ENCODE data around the gene BEST3.

BEST3 gene

GRCh38 chr12:69698769-69699540 is at the start of gene BEST3:
TSS of gene BEST3 (minus strand) at chr12:69699303. CDS start at chr12:69697798, 1,505 bp downstream.
- DNase-seq: no peak

DNA sequence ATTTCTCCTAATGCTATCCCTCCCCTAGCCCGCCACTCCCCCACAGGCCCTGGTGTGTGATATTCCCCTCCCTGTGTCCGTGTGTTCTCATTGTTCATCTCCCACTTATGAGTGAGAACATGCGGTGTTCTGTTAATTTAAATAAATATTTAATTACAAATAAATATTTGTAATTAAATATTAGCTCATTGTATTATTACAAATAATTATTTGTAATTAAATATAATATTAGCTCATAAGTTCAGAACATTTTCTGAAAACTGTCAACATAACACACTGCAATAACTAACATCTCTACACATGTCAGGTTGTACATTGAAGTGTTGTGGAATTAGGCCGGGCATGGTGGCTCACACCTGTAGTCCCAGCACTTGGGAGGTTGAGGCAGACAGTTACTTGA is 45.0 kb upstream of the BEST3 start:
- DNase-seq: no peak

DNA sequence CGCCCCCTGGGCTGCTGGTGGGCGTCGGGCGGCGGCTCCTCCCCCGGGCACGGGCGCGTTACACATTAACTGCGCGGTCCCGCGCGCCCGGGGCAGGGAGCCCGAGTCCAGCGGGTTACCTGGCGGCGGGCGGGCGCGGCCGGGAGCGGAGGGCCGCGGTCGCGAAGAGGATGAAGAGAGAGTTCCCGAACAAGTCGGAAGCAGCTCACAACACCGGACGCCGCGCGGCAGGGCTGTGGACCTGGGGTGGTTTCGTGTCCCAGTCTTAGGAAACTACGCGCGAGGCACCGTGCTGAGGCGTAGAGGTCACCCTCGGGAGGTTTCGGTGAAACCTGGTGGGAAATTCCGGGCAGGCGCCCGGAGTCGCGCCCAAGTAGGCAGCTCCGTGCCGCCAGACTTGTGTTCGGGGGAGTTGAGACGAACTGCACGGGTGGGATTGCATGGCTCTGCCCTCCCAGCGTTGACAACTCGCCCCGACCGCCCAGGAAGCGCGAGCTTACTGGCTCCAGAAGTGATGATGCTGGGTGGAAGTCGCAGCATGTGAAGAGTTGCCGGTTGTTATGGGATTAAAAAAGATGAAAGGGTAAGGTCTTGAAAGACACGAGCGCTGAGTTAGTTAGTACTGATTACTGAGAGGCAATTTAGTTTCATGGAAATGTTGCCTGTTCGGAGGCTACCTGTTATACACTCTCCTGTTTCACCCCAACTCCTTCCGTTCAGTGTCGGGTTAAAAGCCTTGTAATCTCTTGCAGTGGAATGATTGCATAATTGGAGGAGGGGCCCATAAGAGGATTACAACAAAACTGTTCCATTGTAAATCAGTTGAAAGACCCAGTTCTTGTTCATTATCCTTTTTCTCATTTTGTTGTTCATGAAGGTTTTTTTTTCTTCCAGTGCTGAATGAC is 40.4 kb upstream of the BEST3 start:
- DNase-seq: peak in 1 of 2 donors; percentile 25

DNA sequence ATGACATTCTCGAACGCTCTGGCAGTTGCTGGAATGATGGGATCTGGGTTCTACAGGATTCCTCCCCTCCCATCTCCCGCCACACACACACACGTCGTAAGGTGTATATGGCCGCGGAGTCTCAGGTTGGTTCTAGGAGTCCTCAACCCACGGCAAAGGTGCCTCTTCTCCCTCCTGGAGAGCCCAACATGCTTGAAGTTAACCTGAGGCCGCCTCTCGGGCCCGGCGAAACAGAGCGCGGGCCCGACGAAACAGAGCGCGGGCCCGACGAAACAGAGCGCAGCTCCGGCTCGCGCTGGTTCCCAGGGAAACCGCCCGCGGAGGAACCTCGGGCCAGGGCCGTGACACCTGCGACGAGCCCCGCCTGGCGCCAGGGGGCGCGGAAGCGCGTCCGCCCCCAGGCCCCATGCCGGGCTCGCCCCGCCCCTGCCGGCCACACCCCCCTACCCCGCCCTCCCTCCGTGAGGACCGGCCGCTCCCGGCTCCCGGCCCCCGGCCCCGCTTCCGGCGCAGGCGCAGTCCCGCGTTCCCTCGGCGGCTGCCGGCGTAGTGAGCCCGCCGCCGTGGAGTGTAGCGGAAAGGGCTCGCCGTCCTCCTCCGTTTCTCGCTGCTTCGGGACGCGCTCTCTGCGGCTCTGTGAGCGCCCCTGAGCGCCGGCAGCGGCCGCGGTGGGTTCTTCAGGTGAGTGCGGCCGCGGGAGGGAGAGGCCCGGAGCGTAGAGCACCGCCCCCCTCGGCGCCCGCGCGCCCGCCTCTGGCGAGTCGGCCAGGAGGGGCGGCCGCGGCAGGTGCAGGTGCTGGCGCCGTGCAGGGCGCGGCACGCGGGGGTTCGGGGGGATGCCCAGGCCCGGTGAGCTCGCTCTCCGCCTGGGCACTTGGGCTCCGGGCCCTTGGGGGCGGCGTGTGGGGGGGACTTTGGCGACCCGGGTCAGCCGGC is 39.5 kb upstream of the BEST3 start, which contains the start of gene RAB3IP:
Gene RAB3IP (plus strand): TSS at position 510 of the 936 bp plus-strand sequence. CDS start 16,549 bp downstream, outside the sequence.
- peak; percentile 16 to 75 for DNase-seq

GRCh38 chr12:69733638-69734037 is 34.5 kb upstream of the BEST3 start:
- DNase-seq: no peak

GRCh38 chr12:69732088-69732487 is 33.0 kb upstream of the BEST3 start:
- no peak for DNase-seq

DNA sequence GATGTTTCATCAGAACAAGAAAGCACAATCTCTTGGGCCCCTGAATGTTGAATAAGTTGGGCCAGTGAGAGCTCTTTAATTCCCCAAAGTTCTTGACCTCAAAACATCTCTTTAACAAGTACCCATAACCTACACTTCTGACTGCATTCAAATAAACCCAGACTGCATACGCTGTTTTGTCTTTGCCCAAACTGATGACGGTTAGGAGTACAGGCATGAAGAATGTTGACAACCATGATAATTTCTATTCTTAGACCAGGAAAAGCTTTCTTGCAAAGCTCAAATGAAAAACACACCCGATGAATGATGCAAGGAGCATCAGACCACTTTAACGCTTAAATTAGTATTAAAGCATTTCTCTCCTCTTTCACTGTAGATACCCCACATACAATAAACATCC is 27.8 kb upstream of the BEST3 start:
- DNase-seq: no peak

- no peak for DNase-seq
Observed at GRCh38 chr12:69720750-69721149, 21.6 kb upstream of the BEST3 start.

DNA sequence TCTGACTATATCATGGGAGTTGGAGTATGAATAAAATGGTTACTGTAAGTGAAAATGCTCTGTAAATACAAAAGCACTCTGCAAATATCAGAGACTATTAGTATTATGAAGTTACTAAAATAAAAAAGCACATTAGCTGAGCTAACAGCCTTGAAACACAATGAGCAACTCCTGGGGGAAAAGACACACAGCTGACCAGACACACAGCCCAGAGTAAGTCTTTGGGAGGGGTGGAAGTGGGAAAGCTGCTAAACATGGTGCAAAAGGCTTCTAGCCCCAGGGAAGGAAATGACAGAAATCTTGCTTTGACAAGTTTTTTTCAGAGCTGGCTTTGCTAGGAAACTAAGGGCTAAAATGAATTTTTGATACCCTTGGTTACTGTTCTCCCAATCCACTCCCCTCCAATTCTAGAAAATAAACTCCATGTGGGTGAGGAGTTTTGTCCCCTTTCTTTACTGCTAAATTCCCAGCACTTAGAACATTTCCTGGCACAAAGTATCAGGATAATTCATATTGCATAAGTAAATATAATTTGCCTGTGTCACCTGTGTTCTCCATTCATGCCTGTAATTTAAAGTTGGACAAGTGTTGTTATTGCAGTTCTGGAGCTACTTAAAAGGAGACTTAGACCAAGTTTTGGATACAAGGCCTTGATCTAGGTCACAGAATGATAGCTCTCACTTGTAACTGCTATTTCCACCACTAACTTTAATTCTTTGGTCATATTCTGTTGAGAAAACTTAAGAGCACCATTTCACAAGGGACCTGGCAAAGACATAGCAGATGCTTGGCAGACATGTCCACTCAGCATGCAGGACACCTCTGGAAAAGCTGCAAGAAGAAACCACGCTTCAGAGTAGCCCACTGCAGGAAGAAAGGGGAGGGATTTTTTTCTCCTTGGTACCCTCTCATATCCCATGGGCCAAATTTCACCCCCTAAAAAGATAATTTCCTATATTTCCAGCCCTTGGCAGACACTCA is 20.5 kb upstream of the BEST3 start:
- DNase-seq: no peak

- no peak for DNase-seq
Observed at GRCh38 chr12:69714542-69714941, 15.4 kb upstream of the BEST3 start.

DNA sequence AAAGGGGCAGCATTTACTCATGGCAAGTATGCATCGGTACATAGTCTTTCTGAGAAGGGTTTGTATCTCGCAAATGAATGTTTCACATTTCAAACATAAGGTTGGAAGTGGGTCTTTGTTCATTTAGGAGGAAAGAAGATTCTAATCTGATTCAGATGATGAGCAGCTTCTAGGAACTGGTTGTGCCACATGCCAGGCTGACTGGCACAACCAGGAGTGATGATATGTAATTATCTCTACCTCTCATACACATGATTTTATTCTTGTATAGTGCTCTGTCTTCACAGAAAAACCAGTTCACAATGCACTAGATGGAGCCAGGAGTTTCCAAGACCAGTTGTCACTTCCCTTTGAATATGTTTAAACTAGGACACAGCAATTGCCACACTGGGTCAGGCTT is 13.7 kb upstream of the BEST3 start:
- no peak for DNase-seq

DNA sequence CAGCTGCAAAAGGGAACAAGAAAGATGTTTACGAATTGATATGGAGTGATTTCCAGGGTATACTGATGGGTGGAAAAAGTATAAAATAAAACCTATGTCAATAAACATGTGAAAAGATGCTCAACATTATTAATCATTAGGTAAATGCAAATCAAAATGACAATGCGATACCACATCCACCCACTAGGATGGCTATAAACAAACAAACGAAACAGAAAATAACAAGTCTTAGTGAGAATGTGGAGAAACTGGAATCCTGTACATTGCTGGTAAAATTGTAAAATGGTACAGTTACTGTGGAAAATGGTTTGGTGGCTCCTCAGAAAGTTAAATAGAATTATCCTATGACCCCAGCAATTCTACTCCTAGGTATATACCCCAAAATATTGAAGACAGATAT is 9.5 kb upstream of the BEST3 start:
- DNase-seq: no peak

DNA sequence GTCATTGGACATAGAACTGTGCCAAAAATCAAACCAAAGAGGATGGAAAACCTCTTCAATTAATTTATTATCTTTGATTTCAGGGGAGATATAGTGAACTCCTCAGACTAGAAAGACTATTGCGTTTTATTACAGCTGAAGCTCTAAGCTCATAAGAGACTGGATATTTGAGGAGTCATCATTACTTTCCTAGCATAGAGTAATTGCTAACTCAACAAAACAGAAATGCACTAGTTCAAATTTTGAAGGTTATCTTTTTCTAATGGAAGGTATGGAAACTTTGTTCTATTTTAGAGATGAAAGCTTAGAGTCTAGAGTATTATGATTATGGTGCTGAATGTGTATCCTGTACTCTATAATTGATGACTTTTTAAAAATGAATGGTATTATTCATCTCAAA is 5.3 kb upstream of the BEST3 start:
- no peak for DNase-seq

DNA sequence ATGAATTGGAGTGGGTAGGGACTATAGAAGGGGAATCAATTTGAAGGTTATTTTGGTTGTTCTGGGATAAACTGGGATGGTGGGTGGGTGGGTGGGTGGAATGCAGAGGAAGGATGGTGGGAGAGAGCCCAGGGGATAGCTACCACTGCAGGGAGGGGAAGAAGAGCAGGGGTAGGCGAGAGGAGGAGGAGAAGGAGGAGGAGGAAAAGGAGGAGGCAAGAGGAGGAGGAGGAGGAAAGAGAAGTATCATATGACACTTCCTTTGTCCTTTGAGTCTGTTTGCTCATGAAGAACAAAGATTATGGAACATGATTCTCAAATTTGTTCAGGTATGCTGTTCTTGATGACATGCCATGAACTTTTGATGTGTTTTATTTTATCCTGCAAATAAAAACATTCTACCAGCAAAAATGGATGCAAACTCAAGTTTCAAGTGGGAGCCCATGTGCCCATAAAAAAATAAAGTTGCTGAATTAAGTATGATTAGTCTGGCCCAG is 4.1 kb upstream of the BEST3 start:
- no peak for DNase-seq

- no peak for DNase-seq
Observed at GRCh38 chr12:69701826-69702225, 2.7 kb upstream of the BEST3 start.

DNA sequence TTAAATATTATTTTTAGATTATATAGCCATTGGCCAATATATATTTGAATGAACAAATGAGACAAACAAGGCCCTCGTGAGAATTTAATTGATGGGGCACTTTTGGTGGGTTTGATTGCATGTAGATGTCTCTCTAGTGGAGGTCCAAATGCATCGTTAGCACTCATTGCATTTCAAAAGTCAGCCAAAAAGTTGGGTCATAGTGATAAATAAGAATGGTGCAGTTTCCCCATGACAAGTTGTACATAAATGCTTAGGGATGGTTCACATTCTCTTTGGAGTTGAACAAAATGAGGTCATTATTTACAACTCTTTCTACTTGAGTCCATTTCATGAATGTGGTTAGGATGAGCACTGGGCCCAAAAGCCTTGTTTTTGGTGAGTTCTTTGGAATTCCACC is 1.0 kb downstream of the BEST3 start:
- no peak for DNase-seq

DNA sequence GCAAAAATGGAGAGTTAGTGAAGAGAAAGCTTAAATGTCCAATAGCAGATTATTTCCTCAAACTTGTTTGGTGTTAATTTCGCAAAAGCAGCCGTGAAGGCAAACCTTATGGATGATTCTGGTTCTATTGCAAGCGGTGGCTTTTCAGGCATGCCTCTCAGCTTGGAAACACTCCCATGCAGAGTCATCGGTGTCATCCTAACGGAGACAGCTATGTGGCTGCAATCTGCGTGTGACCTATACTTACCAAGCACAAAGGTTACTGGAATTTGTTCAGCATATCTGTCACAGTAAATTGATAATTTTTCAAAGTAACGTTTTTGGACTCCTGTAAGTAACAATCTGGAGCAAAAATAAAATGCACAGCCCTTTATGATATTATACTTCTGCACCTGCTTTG is 5.0 kb downstream of the BEST3 start:
- no peak for DNase-seq

DNA sequence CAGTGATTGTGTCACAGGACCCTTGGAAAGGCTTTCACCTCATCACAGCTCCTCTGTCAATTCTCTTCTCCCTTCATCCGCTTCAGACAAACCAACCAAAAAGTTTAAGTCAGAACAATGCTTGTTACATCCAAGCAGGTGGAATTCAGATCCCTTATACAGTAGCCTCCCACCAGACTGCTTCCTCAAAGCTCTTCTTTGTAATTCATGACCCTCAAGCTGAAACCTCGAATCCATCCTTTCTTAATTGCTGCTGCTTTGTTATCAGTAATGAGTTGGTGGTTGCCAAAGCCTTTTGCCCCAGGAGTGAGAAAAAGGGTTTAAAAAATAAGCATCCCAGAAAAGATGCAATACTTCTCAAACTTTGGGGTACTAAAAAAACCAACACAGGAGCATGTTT is 9.5 kb downstream of the BEST3 start:
- peak in 1 of 2 donors; percentile 34 for DNase-seq

DNA sequence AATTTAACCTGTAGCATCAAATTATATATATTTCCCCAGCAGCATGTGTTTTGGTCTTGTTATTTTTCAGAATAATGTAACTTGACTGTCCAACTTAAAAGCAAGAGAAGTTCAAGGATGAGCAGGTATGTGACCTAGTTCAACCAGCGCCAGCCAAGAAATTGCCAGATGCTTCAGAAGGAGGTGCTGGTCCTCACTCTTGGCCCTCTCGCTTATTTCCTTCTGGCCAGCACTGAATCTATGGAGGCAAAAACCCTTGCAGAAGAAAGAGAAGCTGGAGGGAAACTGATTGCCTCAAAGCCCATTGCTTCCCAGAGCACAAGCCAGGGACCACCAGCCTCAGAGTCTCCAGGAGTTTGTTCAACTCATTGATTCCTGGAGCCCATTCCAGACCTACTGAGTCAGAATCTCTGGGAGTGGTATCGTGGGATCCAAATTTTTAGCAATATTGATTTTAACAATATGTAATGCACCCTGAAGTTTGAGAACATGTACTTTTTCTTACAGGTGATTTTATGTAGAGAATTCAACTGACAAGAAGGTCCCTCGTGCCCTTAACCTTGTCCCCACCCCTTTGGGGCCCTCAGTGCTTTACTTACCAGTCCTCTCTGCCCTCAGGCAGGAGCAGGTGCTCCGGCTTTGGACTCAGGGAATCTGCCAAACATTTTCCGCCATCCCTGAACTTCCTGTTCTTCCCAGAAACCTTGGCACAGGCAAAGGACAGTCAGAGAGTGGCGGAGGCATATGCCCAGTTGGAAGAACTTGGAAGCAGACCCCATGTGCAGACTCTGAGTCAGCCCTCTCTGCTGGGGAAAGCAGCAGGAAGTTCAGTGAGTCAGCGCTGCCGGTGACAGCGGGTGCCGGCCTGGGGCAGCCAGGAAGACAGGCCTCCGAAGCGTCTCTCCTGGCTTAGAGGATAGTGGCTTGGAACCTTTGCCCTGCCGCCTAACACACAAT is 10.4 kb downstream of the BEST3 start:
- peak; percentile 2 to 86 for DNase-seq

GRCh38 chr12:69688021-69688420 is 11.1 kb downstream of the BEST3 start:
- no peak for DNase-seq

All from bone marrow (tissue), 2 donors.